Calu3 (cell line): ENCODE data around the gene ARID5B. TPM values are rescaled to one million over a fixed set of nuclear protein-coding genes. Genes with fewer than 3 reads are reported as not detected.

Experiments
- BruUV-seq: library from RNA; stranded (reverse); fragments of 400-500 nt; replicated peaks from 2 replicates; lab custom pipeline; 2021; lab: Mats Ljungman, UMichigan
- CTCF ChIA-PET: fragments of 300-600 bp; sonication (Branson Sonifier 250); formaldehyde crosslinking; loops from one replicate; lab custom pipeline; 2022; ENCODE audit warnings: antibody characterized with exemption; lab: Charles Lee
- DNase-seq: peaks from one replicate; pipeline ENCODE4 v3.0.0; 2022
- H3K27ac Mint-ChIP-seq: one replicate; pipeline ENCODE4 v1.8.0; 2022; ENCODE audit warnings: mixed read lengths; ENCODE audit not compliant: unreplicated experiment
- H3K27me3 Mint-ChIP-seq: one replicate; pipeline ENCODE4 v1.8.0; 2022; ENCODE audit warnings: mixed read lengths; ENCODE audit not compliant: unreplicated experiment
- H3K36me3 Mint-ChIP-seq: one replicate; pipeline ENCODE4 v1.8.0; 2022; ENCODE audit warnings: mild to moderate bottlenecking, moderate library complexity, mixed read lengths; ENCODE audit not compliant: insufficient read depth, unreplicated experiment
- H3K4me1 Mint-ChIP-seq: one replicate; pipeline ENCODE4 v1.8.0; 2022; ENCODE audit warnings: mild to moderate bottlenecking, low read depth, mixed read lengths; ENCODE audit not compliant: unreplicated experiment
- H3K4me3 Mint-ChIP-seq: one replicate; pipeline ENCODE4 v1.8.0; 2022; ENCODE audit warnings: mild to moderate bottlenecking, low read depth, moderate library complexity, mixed read lengths; ENCODE audit not compliant: unreplicated experiment
- H3K9me3 Mint-ChIP-seq: one replicate; pipeline ENCODE4 v1.8.0; 2022; ENCODE audit warnings: low read depth, mixed read lengths; ENCODE audit not compliant: unreplicated experiment
- intact Hi-C: fragments of 100-400 bp; cut with micrococcal nuclease; formaldehyde crosslinking; loops from one replicate; pipeline ENCODE4 v1.10.0; 2022; ENCODE audit not compliant: unreplicated experiment
- total RNA-seq: library from RNA; stranded (reverse); gene quantifications from 2 replicates; pipeline ENCODE4 v1.2.3, GENCODE V29; 2022
- TF ChIP-seq, protein P1 (sequence below): fragments of 200-600 bp; IDR thresholded peaks from one replicate; pipeline ENCODE4 v1.8.0; 2022; ENCODE audit warnings: antibody characterized with exemption; ENCODE audit not compliant: unreplicated experiment

The ARID5B gene
- total RNA-seq, 1 experiment from 2014 or later: 10.0 TPM

DNA sequence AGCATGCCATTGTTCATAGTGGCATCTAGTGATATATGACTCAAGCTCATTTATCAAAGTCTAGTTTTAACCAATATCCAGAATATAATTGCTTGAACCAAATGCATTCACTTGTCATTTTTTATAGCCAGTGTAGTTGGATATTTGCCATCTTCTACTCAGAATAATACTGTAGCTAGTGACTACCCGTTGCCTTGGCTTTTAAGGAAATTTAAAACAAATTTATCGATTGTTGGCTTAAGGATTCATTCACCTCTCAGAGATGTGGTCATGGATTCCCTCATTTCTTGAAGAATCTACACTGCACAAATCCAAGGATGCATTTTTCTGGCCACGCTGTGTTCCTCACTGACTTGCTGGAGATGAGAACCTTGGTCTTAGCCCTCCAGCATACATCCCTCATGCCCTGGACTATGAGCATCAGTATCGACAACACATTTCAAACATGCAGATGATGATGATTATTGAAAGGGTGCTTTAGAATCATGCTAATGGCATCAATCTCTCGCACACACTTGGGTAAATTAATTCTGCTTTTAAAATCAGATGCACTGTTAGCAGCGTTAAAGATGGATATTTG, 8.8 kb downstream of the ARID5B start:
- Mint-ChIP-seq H3K27ac (no peak overlapping the region), H3K36me3 (no peaks in the 10 kb centered on the region), H3K4me1 (peaks cover 27% of the 10 kb centered on the region), H3K27me3 (no peaks in the 10 kb centered on the region), H3K4me3 (no peak overlapping the region), H3K9me3 (no peaks in the 10 kb centered on the region)
- CTCF ChIA-PET: interaction anchor here (0.8 to 1.2 kb wide), 2 partner anchors 9 to 94 kb away, joined by 3 to 4 read pairs; partner anchors contain the start of gene ARID5B
- no peak for DNase-seq
- BruUV-seq: no TSS peak
- TF ChIP-seq, protein P1, sequence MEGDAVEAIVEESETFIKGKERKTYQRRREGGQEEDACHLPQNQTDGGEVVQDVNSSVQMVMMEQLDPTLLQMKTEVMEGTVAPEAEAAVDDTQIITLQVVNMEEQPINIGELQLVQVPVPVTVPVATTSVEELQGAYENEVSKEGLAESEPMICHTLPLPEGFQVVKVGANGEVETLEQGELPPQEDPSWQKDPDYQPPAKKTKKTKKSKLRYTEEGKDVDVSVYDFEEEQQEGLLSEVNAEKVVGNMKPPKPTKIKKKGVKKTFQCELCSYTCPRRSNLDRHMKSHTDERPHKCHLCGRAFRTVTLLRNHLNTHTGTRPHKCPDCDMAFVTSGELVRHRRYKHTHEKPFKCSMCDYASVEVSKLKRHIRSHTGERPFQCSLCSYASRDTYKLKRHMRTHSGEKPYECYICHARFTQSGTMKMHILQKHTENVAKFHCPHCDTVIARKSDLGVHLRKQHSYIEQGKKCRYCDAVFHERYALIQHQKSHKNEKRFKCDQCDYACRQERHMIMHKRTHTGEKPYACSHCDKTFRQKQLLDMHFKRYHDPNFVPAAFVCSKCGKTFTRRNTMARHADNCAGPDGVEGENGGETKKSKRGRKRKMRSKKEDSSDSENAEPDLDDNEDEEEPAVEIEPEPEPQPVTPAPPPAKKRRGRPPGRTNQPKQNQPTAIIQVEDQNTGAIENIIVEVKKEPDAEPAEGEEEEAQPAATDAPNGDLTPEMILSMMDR: no peak
- intact Hi-C loops: no loop called here

- intact Hi-C loops: no loop called here
- no TSS peak for BruUV-seq
- H3K27ac Mint-ChIP-seq: no peak overlapping the region
- H3K36me3 Mint-ChIP-seq: no peaks in the 10 kb centered on the region
- no peak overlapping the region for H3K4me3 Mint-ChIP-seq
- TF ChIP-seq, protein P1: no peak
- CTCF ChIA-PET: interaction anchor here (1.2 kb wide), 1 partner anchor 94 kb away, joined by 3 read pairs; no protein-coding TSS in a partner anchor
- peaks cover 27% of the 10 kb centered on the region for H3K4me1 Mint-ChIP-seq
- DNase-seq: no peak
- no peaks in the 10 kb centered on the region for H3K27me3 Mint-ChIP-seq
- no peaks in the 10 kb centered on the region for H3K9me3 Mint-ChIP-seq
Measured at GRCh38 chr10:61910894-61911293, 9.4 kb downstream of the ARID5B start.

DNA sequence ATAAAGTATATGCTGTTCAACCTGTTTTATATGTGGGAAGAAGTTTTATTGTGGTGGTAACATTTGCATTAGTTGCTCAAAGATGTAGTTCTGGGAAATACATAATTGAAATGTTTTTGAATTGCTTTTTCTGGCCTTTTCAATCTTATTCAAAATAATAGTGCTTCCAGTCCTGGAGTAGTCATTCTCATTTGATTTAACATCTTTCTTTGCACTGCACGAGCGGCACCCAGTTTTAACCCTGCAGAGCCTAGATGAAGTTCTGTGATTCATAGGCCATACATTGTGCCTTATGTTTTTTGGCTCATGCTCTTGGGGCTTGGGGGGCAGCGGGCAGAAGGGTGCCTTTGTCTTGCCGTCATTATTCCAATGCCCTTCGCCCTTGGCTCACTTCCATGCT, 9.9 kb downstream of the ARID5B start:
- intact Hi-C loops: no loop called here
- Mint-ChIP-seq H3K36me3 (no peaks in the 10 kb centered on the region), H3K4me1 (peaks cover 27% of the 10 kb centered on the region), H3K27ac (peak overlapping the region; percentile 16), H3K27me3 (no peaks in the 10 kb centered on the region), H3K9me3 (no peaks in the 10 kb centered on the region), H3K4me3 (no peak overlapping the region)
- TF ChIP-seq, protein P1: no peak
- CTCF ChIA-PET: no interaction called here
- no TSS peak for BruUV-seq
- DNase-seq: no peak

GRCh38 chr10:61912981-61913380, 11.5 kb downstream of the ARID5B start:
- Mint-ChIP-seq H3K4me1 (peaks cover 35% of the 10 kb centered on the region), H3K36me3 (no peaks in the 10 kb centered on the region), H3K27me3 (no peaks in the 10 kb centered on the region), H3K27ac (no peak overlapping the region), H3K9me3 (no peaks in the 10 kb centered on the region), H3K4me3 (no peak overlapping the region)
- DNase-seq: no peak
- CTCF ChIA-PET: no interaction called here
- no TSS peak for BruUV-seq
- TF ChIP-seq, protein P1: no peak
- intact Hi-C loops: no loop called here
